HEK293 (cell line): ENCODE results near the gene ASCC2.

ENCODE experiments used
- KLF1 ChIP-seq: fragments of 450-650 bp; formaldehyde crosslinking; IDR thresholded peaks from 2 replicates; pipeline ENCODE4 v1.5.1; 2016; ENCODE audit warnings: missing biosample characterization, missing genetic modification characterization
- ZFP3 ChIP-seq: fragments of 450-650 bp; formaldehyde crosslinking; IDR thresholded peaks from 2 replicates; pipeline ENCODE4 v1.5.1; 2016; ENCODE audit warnings: low read depth, missing biosample characterization, missing genetic modification characterization
- ZNF132 ChIP-seq: fragments of 450-650 bp; formaldehyde crosslinking; IDR thresholded peaks from 2 replicates; pipeline ENCODE4 v1.5.1; 2017; ENCODE audit warnings: missing biosample characterization, missing genetic modification characterization, borderline replicate concordance
- TF ChIP-seq, protein P1 (sequence below): fragments of 450-650 bp; formaldehyde crosslinking; IDR thresholded peaks from 2 replicates; pipeline ENCODE4 v1.5.1; 2016; ENCODE audit warnings: missing biosample characterization, missing genetic modification characterization
- TF ChIP-seq, protein P2 (sequence below): fragments of 450-650 bp; formaldehyde crosslinking; IDR thresholded peaks from 2 replicates; pipeline ENCODE4 v1.5.1; 2016; ENCODE audit warnings: missing biosample characterization, missing genetic modification characterization

DNA sequence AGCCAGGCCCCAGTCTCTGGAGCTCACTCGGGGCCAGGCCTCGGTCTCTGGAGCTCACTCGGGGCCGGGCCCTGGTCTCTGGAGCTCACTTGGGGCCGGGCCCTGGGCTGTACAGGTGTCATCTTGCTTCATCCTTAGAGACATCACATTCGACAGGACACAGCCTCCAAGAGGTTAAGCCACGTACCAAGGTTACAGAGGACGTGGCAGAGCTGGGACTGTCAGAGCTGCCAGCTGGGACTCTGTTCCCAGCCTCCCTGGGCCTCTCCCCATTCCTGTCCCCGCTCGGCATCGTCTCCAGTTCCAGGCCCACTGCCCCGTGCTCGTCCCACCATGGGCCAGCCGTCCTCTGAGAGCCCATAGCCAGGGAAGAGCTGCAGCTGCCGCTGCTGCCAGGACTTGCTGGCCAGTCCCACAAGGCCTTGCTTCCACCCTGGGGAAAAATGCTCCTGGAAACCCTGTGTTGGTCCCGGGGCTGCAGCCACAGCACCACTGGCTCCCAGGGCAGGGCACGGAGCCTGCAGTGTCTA lies 98.7 kb downstream of the ASCC2 start:
- no peak for TF ChIP-seq ZFP3
- TF ChIP-seq KLF1 (tag by site-specific recombination): no peak
- no peak for TF ChIP-seq ZNF132
- TF ChIP-seq, protein P1, sequence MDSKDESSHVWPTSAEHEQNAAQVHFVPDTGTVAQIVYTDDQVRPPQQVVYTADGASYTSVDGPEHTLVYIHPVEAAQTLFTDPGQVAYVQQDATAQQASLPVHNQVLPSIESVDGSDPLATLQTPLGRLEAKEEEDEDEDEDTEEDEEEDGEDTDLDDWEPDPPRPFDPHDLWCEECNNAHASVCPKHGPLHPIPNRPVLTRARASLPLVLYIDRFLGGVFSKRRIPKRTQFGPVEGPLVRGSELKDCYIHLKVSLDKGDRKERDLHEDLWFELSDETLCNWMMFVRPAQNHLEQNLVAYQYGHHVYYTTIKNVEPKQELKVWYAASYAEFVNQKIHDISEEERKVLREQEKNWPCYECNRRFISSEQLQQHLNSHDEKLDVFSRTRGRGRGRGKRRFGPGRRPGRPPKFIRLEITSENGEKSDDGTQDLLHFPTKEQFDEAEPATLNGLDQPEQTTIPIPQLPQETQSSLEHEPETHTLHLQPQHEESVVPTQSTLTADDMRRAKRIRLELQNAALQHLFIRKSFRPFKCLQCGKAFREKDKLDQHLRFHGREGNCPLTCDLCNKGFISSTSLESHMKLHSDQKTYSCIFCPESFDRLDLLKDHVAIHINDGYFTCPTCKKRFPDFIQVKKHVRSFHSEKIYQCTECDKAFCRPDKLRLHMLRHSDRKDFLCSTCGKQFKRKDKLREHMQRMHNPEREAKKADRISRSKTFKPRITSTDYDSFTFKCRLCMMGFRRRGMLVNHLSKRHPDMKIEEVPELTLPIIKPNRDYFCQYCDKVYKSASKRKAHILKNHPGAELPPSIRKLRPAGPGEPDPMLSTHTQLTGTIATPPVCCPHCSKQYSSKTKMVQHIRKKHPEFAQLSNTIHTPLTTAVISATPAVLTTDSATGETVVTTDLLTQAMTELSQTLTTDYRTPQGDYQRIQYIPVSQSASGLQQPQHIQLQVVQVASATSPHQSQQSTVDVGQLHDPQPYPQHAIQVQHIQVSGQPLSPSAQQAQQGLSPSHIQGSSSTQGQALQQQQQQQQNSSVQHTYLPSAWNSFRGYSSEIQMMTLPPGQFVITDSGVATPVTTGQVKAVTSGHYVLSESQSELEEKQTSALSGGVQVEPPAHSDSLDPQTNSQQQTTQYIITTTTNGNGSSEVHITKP: no peak
- TF ChIP-seq, protein P2, sequence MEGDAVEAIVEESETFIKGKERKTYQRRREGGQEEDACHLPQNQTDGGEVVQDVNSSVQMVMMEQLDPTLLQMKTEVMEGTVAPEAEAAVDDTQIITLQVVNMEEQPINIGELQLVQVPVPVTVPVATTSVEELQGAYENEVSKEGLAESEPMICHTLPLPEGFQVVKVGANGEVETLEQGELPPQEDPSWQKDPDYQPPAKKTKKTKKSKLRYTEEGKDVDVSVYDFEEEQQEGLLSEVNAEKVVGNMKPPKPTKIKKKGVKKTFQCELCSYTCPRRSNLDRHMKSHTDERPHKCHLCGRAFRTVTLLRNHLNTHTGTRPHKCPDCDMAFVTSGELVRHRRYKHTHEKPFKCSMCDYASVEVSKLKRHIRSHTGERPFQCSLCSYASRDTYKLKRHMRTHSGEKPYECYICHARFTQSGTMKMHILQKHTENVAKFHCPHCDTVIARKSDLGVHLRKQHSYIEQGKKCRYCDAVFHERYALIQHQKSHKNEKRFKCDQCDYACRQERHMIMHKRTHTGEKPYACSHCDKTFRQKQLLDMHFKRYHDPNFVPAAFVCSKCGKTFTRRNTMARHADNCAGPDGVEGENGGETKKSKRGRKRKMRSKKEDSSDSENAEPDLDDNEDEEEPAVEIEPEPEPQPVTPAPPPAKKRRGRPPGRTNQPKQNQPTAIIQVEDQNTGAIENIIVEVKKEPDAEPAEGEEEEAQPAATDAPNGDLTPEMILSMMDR (tag by site-specific recombination): no peak
